IgD-negative memory B cell (primary cell): ENCODE results near the gene GANAB. TPM values are rescaled to one million over a fixed set of nuclear protein-coding genes. Genes with fewer than 3 reads are reported as not detected.
"Not testable (repeated sequence)": the region's sequence is repeated elsewhere in the genome, so short reads cannot be mapped to it uniquely, and the experiment has no call there.

Experiments used
- H3K27ac Mint-ChIP-seq, 3 donors: one replicate each; pipeline ENCODE4 v1.8.0; 2020 to 2022; ENCODE audit warnings: mild to moderate bottlenecking in 3 of 3, mixed read lengths in 3 of 3, moderate library complexity in 1 of 3
- H3K27me3 Mint-ChIP-seq: one replicate; pipeline ENCODE4 v1.8.0; 2021; ENCODE audit warnings: mixed read lengths
- H3K36me3 Mint-ChIP-seq: one replicate; pipeline ENCODE4 v1.8.0; 2020; ENCODE audit warnings: mild to moderate bottlenecking, mixed read lengths
- H3K4me1 Mint-ChIP-seq, 3 donors: one replicate each; pipeline ENCODE4 v1.8.0; 2020 to 2022; ENCODE audit warnings: mixed read lengths in 3 of 3, mild to moderate bottlenecking in 1 of 3
- H3K4me3 Mint-ChIP-seq, 4 donors: one replicate each; pipeline ENCODE4 v1.8.0; 2020 to 2022; ENCODE audit warnings: mild to moderate bottlenecking in 4 of 4, mixed read lengths in 4 of 4, moderate library complexity in 3 of 4
- H3K9me3 Mint-ChIP-seq, 3 donors: one replicate each; pipeline ENCODE4 v1.8.0; 2020 to 2021; ENCODE audit warnings: mixed read lengths in 3 of 3, mild to moderate bottlenecking in 1 of 3
- polyA plus RNA-seq: library from polyadenylated mRNA; unstranded; fragments of 300-500 nt; fragmentation: Illumina TruSeq; gene quantifications from one replicate; pipeline ENCODE4 v1.2.3, GENCODE V29; 2021

The GANAB gene
- polyA plus RNA-seq, 1 donor from 2014 or later: 112 TPM

GRCh38 chr11:62621027-62621566, 25.3 kb downstream of the GANAB start:
- H3K4me1 Mint-ChIP-seq: peaks cover 0 to 15% (median 9%) of the 10 kb centered on the region in 3 donors
- H3K4me3 Mint-ChIP-seq: peak overlapping the region; percentile 85 to 99 (median 93)
- peaks cover 7% of the 10 kb centered on the region for H3K36me3 Mint-ChIP-seq
- peak overlapping the region; percentile 92 to 97 (median 96) for H3K27ac Mint-ChIP-seq
- no peaks in the 10 kb centered on the region for H3K27me3 Mint-ChIP-seq
- H3K9me3 Mint-ChIP-seq: no peaks in the 10 kb centered on the region

GRCh38 chr11:62616957-62617356, 29.5 kb downstream of the GANAB start:
- H3K4me1 Mint-ChIP-seq: peaks cover 4 to 15% (median 6%) of the 10 kb centered on the region in 3 donors
- H3K36me3 Mint-ChIP-seq, H3K4me3 Mint-ChIP-seq, H3K9me3 Mint-ChIP-seq, H3K27me3 Mint-ChIP-seq, H3K27ac Mint-ChIP-seq: not testable (repeated sequence)

- H3K27me3 Mint-ChIP-seq: no peaks in the 10 kb centered on the region
- H3K36me3 Mint-ChIP-seq: peaks cover 2% of the 10 kb centered on the region
- H3K4me3 Mint-ChIP-seq: no peak overlapping the region
- H3K4me1 Mint-ChIP-seq: peaks cover 4 to 9% (median 7%) of the 10 kb centered on the region in 3 donors
- no peak overlapping the region for H3K27ac Mint-ChIP-seq
- no peaks in the 10 kb centered on the region for H3K9me3 Mint-ChIP-seq
These were observed 30.9 kb downstream of the GANAB start for GRCh38 chr11:62615521-62615920.

- peaks cover 2% of the 10 kb centered on the region for H3K36me3 Mint-ChIP-seq
- H3K27ac Mint-ChIP-seq: peak overlapping the region in 1 of 3 donors; percentile 43
- peak overlapping the region in 3 of 4 donors; percentile 1 to 77 (median 18) for H3K4me3 Mint-ChIP-seq
- no peaks in the 10 kb centered on the region for H3K27me3 Mint-ChIP-seq
- peaks cover 7 to 9% (median 8%) of the 10 kb centered on the region in 3 donors for H3K4me1 Mint-ChIP-seq
- H3K9me3 Mint-ChIP-seq: no peaks in the 10 kb centered on the region
These were observed 32.1 kb downstream of the GANAB start for GRCh38 chr11:62614275-62614674.

- no peaks in the 10 kb centered on the region for H3K27me3 Mint-ChIP-seq
- peaks cover 7 to 9% (median 8%) of the 10 kb centered on the region in 3 donors for H3K4me1 Mint-ChIP-seq
- H3K4me3 Mint-ChIP-seq: peak overlapping the region in 2 of 4 donors; percentile 57 to 77
- peaks cover 2% of the 10 kb centered on the region for H3K36me3 Mint-ChIP-seq
- no peaks in the 10 kb centered on the region for H3K9me3 Mint-ChIP-seq
- H3K27ac Mint-ChIP-seq: peak overlapping the region in 2 of 3 donors; percentile 90 to 92
These were observed 33.1 kb downstream of the GANAB start for GRCh38 chr11:62613291-62613778.

- peaks cover 2% of the 10 kb centered on the region for H3K36me3 Mint-ChIP-seq
- H3K4me1 Mint-ChIP-seq: peaks cover 10 to 13% (median 13%) of the 10 kb centered on the region in 3 donors
- peak within 1 kb of the TSS; percentile 89 to 98 (median 95) for H3K27ac Mint-ChIP-seq
- no peaks in the 10 kb centered on the region for H3K9me3 Mint-ChIP-seq
- H3K4me3 Mint-ChIP-seq: peak within 1 kb of the TSS; percentile 95 to 100 (median 96)
- no peaks in the 10 kb centered on the region for H3K27me3 Mint-ChIP-seq
These were observed 33.8 kb downstream of the GANAB start, which contains the start of the genes EML3 and ROM1 for GRCh38 chr11:62612366-62613290. Gene EML3, minus strand, starts transcription at chr11:62612775. Its CDS starts 318 bp downstream, at chr11:62612457. Gene ROM1, plus strand, starts transcription at chr11:62613257. Its CDS starts 25 bp downstream, at chr11:62613282.

- Mint-ChIP-seq H3K27me3 (no peaks in the 10 kb centered on the region), H3K4me1 (peaks cover 10 to 16% (median 14%) of the 10 kb centered on the region in 3 donors), H3K9me3 (no peaks in the 10 kb centered on the region), H3K27ac (peak overlapping the region; percentile 89 to 98 (median 95)), H3K4me3 (peak overlapping the region; percentile 95 to 100 (median 96)), H3K36me3 (peaks cover 2% of the 10 kb centered on the region)
These were observed 34.6 kb downstream of the GANAB start for GRCh38 chr11:62611705-62612365.

GRCh38 chr11:62610814-62611704, 35.4 kb downstream of the GANAB start:
- H3K4me3 Mint-ChIP-seq: peak overlapping the region; percentile 95 to 100 (median 96)
- peak overlapping the region; percentile 89 to 98 (median 95) for H3K27ac Mint-ChIP-seq
- H3K27me3 Mint-ChIP-seq: no peaks in the 10 kb centered on the region
- peaks cover 10 to 17% (median 17%) of the 10 kb centered on the region in 3 donors for H3K4me1 Mint-ChIP-seq
- no peaks in the 10 kb centered on the region for H3K36me3 Mint-ChIP-seq
- H3K9me3 Mint-ChIP-seq: no peaks in the 10 kb centered on the region

GRCh38 chr11:62610403-62610802, 36.0 kb downstream of the GANAB start:
- H3K4me1 Mint-ChIP-seq: peaks cover 10 to 18% (median 17%) of the 10 kb centered on the region in 3 donors
- H3K4me3 Mint-ChIP-seq: peak overlapping the region; percentile 47 to 95 (median 71)
- H3K27ac Mint-ChIP-seq: peak overlapping the region in 2 of 3 donors; percentile 82 to 98
- no peaks in the 10 kb centered on the region for H3K36me3 Mint-ChIP-seq
- H3K27me3 Mint-ChIP-seq: no peaks in the 10 kb centered on the region
- H3K9me3 Mint-ChIP-seq: no peaks in the 10 kb centered on the region

- Mint-ChIP-seq H3K27me3 (no peaks in the 10 kb centered on the region), H3K36me3 (no peaks in the 10 kb centered on the region), H3K4me3 (peak overlapping the region in 1 of 4 donors; percentile 95), H3K9me3 (no peaks in the 10 kb centered on the region), H3K27ac (peak overlapping the region in 1 of 3 donors; percentile 98), H3K4me1 (peaks cover 10 to 20% (median 19%) of the 10 kb centered on the region in 3 donors)
These were observed 37.6 kb downstream of the GANAB start for GRCh38 chr11:62608776-62609175.

- Mint-ChIP-seq H3K4me1 (peaks cover 12 to 26% (median 18%) of the 10 kb centered on the region in 3 donors), H3K27me3 (no peaks in the 10 kb centered on the region), H3K4me3 (peak overlapping the region in 1 of 4 donors; percentile 75), H3K9me3 (no peaks in the 10 kb centered on the region), H3K36me3 (no peaks in the 10 kb centered on the region), H3K27ac (peak overlapping the region in 1 of 3 donors; percentile 98)
These were observed 38.7 kb downstream of the GANAB start for GRCh38 chr11:62607714-62608113.

GRCh38 chr11:62605902-62606301, 40.5 kb downstream of the GANAB start:
- peaks cover 13 to 29% (median 25%) of the 10 kb centered on the region in 3 donors for H3K4me1 Mint-ChIP-seq

GRCh38 chr11:62605467-62605866, 40.9 kb downstream of the GANAB start:
- H3K4me1 Mint-ChIP-seq: peaks cover 11 to 27% (median 27%) of the 10 kb centered on the region in 3 donors
- peak overlapping the region in 1 of 4 donors; percentile 14 for H3K4me3 Mint-ChIP-seq
- no peaks in the 10 kb centered on the region for H3K9me3 Mint-ChIP-seq
- peaks cover 4% of the 10 kb centered on the region for H3K36me3 Mint-ChIP-seq
- peak overlapping the region in 2 of 3 donors; percentile 57 to 62 for H3K27ac Mint-ChIP-seq
- H3K27me3 Mint-ChIP-seq: no peaks in the 10 kb centered on the region

More at GRCh38 chr11:62605902-62606301, 40.5 kb downstream of the GANAB start:
- Mint-ChIP-seq H3K27ac (peak overlapping the region in 1 of 3 donors; percentile 62), H3K9me3 (no peaks in the 10 kb centered on the region), H3K27me3 (no peaks in the 10 kb centered on the region), H3K4me3 (peak overlapping the region in 1 of 4 donors; percentile 45), H3K36me3 (peaks cover 4% of the 10 kb centered on the region)
